Measurements from ENCODE around the gene TREX2. TPM values are rescaled to one million over a fixed set of nuclear protein-coding genes. Genes with fewer than 3 reads are reported as not detected.

Gene TREX2
- 0.90 and 2.3 TPM in 2 replicates for total RNA-seq (2014; rRNA removed)
- 0.12 TPM for polyA plus RNA-seq (2012)

- no peak for DNase-seq (ENCODE audit: low read depth)
Observed at GRCh38 chrX:153445856-153446635, at the start of gene TREX2. TSS of gene TREX2 (minus strand) at chrX:153446056. CDS start at chrX:153445430, 626 bp downstream.

GRCh38 chrX:153495362-153495751, 49.5 kb upstream of the TREX2 start:
- DNase-seq (ENCODE audit: low read depth) = no peak

DNA sequence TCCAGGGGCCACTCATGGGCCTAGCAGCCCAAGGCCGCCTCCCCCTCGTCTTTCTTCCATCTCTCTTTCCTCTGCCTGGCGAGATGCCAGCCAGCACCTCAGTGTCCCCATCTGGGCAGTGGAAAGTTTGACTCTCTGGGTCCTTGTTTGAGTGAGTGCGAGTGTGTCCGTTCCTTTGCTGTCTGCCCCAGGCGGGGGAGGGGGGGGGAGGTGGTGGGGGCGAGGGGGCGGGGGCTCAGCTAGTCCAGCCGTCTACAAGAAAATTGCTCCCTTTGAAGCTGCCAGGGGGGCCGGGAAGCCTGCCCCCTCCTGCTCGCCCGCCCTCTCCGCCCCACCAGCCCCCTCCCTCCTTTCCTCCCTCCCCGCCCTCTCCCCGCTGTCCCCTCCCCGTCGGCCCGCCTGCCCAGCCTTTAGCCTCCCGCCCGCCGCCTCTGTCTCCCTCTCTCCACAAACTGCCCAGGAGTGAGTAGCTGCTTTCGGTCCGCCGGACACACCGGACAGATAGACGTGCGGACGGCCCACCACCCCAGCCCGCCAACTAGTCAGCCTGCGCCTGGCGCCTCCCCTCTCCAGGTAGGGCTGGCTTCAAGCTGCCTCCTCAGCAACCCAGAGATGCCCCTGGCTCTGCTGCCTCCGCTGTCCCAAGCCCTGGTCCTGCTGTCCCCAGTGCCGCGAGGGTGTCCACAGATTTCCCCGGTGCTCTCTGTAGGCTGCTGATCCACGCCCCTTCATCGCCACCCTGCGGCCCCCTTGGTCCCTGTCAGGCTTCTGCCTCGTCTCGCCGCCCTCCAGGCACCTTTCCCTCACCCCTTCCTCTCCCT, 48.9 kb upstream of the TREX2 start, which contains the start of gene BGN:
BGN (plus strand) TSS at position 440 of the 821 bp plus-strand sequence. CDS start 9,652 bp downstream, outside the sequence.
- DNase-seq (ENCODE audit: low read depth) = no peak

DNA sequence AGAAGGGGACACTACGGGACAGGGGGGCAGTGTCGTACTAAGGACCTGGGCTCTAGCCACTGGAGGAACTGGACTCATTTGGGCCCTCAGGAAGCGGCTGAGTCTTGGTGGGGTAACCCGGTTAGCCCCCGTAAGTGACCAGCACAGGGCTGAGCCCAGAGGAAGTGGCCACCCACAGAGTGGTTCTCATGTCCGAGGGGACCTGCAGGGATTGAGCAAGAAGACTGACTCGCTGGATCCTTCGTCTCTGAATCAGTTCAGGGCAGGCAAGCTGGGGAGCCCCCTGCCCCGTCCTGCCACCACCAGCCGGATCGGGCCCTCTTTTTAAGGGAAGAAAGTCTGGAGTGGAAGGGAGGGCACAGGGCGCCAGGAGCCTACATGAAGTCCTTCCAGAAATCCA, 48.2 kb upstream of the TREX2 start:
- no peak for DNase-seq (ENCODE audit: low read depth)

GRCh38 chrX:153493085-153493484, 47.2 kb upstream of the TREX2 start:
- DNase-seq (ENCODE audit: low read depth) = no peak

DNA sequence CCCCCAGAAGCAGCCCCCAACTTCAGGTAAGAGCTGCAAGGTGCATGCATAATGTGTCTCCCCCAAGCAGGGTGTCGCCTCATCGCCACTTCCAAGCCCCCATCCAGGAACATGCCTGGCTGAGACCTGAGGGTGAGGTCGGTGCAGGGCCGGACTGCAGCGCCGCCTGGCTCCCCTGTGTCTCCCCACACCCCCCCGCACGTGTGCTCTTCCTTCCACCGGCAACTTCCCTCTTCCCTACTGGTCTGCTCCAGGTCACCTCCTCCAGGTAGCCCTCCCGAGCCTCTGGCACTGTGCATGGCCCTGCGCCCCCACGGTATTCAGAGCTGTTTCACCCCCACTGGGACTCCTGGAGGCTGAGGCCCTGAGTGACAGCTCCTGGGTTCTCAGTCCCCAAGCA, 46.7 kb upstream of the TREX2 start:
- no peak for DNase-seq (ENCODE audit: low read depth)

DNA sequence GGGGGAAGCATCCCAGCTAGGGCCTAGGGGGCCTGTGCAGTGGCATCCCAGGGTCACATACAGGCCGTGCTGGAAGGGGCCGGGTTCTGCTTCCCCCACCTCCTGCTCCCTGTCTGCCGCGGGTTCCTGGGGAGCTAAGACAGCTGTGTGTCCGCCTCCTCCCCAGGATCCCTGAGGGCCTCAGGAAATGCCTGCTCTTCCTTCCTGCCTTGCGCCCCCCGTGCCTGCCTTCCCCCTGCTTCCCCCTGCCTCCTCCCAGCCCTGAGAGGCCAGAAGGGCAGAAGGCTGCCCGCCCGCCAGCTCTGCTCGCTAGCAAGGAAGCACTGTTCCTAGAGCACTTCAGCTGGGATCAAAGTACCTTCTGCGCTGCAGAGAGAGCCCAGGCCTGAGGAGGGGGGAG, 46.1 kb upstream of the TREX2 start:
- DNase-seq (ENCODE audit: low read depth) = no peak

GRCh38 chrX:153491351-153491914, 45.6 kb upstream of the TREX2 start:
- no peak for DNase-seq (ENCODE audit: low read depth)

DNA sequence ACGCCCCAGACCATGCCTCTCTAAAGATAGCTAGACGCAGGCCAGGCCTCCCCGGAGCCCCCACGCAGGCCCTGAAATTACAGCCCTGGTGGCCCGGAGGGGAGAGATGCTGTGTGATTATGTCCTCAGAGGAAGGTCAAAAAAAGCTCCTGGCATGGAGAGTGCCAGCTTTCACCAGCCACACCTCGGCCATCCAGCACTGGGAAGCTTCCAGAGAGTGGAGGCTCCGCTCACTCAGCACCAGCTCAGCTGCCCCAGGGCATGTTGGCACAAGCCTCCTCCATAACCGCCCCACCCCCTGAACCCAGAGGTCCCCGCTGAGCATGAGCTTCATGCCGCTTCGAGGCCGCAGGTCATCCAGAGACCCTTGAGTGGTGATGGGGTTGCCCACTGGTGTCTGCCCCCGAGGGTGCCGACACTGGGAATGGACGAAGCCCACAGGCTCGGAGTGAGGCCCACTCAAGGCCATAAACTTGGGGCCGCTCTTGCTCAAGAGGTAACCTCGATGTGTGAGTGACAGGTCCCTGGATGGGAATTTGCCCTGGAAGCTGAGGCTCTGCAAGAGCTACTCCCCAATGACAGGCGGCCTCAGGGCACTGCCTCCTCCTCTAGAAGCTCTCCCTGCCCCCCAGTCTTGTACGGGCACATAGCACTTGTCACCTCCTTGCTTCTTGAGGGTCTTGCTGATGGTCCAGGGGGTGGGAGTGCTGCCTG, 44.5 kb upstream of the TREX2 start:
- no peak for DNase-seq (ENCODE audit: low read depth)

DNA sequence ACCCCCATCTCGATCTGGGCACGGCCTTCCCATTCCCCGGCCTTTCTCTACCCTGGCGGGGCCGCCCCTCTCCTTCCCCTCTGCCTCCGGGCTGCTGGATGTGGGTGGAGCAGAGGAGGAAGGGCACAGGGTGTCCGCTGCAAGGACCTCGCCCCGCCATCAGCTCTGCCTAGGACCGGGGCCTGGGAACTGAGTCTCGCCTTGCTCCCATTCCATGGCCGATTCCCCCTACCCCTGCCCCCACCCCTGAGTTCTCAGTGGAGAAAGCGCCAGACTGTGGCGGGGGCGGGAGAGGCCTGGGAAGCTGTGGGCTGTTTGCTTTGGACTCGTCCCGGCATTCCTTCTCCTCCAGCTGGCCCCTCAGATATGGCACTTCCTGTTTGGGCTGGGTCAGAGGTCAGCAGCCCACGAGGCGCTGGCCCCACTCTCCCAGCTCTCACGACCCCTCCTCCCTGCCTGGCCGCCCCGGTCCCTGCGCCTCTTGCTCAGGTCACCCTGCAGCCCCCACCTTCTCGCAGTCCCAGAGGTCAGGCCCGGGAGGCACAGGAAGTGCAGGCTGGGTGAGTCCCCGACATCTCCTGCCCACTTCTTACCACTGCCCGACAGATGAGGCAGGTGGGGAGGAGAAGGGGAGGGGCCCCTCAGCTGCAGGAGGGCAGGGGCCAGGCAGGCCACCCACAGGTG, 42.5 kb upstream of the TREX2 start:
- no peak for DNase-seq (ENCODE audit: low read depth)

- no peak for DNase-seq (ENCODE audit: low read depth)
Observed at GRCh38 chrX:153487590-153488071, 41.8 kb upstream of the TREX2 start.

DNA sequence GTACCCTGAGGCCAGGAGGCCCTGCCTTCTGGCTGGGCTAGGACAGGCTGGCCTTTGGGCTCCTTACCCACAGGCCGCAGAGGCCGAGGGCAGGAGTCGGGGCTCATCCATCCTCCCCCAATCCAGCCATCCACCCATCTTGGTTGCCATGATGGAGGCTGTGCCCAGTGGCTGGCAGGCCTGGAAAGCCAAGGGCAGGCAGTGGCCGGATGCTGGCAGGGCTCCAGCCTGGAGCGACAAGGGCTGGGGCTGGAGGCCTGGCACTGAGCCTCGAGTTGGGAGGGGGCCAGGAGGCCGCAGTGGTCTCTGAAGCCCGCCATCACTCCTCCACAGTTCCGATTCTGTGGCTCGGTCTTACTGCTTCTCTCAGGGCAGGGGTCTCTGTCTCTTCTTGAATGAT, 40.3 kb upstream of the TREX2 start:
- DNase-seq (ENCODE audit: low read depth) = no peak

- no peak for DNase-seq (ENCODE audit: low read depth)
Observed at GRCh38 chrX:153485396-153486080, 39.7 kb upstream of the TREX2 start.

DNA sequence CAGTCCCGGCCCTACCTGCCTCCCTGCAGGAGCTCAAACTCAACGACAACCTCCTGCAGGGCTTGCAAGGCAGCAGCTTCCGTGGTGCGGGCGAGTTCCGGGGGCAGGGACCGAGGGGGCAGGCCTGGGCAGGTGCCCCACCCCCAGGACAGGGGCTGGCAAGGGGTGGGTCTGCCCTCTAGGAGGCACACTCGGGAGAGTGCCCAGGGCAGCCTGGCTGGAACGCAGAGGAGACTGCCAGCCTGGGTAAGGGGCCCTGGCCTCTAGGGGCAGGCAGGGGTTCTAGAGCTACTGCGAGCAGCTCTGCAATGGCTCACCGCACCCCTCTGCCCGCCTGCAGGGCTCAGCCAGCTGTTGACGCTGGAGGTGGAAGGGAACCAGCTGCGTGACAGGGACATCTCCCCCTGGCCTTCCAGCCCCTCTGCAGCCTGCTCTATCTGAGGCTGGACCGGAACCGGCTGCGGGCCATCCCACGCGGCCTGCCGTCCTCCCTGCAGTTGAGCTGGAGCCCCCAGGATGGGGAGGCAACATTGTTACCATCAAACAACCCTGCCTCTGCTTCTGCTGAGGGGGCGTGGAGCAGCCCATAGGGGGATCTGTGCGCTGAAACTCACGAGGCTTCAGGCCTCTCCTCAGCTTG, 36.6 kb upstream of the TREX2 start:
- no peak for DNase-seq (ENCODE audit: low read depth)

DNA sequence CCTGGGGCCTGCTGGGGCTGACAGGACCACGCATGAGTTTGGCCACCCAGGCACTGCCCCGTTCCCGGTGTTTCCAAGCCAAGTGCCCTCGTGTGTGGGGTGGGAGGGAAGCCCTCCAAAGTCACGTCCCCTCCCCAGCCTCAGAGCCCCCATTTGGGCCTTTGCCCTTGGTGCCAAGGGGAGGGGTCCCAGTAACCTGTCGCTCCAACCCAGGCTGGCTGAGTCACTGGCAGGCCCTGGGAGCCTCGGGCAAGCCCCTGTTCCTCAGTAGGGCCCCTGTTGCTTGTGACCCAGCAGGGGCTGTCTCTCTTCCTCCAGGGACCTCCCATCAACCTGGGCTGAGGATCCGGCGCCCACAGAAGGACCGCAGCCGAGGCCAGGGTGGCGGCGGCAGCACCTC, 35.2 kb upstream of the TREX2 start:
- no peak for DNase-seq (ENCODE audit: low read depth)

DNA sequence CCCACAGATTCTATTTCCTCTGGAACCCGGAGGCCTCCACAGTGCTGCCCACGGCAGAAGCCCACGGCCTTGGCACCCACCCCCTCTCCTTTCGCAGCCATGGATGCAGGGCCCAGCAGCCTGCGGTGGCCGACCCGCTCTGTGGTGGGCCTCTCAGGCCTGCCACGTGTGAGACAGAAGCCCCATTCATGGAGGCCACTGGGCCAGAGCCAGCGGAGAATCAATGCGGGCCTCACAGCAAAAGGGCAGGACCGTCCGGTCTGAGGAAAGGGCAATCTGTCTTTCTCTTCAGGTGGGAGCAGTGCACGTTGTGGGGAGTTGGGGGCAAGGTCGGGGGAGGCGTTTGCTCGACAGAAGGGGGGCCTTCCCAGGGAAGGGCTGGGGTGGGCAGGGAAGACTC, 32.9 kb upstream of the TREX2 start:
- DNase-seq (ENCODE audit: low read depth) = no peak

GRCh38 chrX:153477901-153478300, 32.0 kb upstream of the TREX2 start:
- no peak for DNase-seq (ENCODE audit: low read depth)

- no peak for DNase-seq (ENCODE audit: low read depth)
Observed at GRCh38 chrX:153477364-153477857, 31.6 kb upstream of the TREX2 start.

DNA sequence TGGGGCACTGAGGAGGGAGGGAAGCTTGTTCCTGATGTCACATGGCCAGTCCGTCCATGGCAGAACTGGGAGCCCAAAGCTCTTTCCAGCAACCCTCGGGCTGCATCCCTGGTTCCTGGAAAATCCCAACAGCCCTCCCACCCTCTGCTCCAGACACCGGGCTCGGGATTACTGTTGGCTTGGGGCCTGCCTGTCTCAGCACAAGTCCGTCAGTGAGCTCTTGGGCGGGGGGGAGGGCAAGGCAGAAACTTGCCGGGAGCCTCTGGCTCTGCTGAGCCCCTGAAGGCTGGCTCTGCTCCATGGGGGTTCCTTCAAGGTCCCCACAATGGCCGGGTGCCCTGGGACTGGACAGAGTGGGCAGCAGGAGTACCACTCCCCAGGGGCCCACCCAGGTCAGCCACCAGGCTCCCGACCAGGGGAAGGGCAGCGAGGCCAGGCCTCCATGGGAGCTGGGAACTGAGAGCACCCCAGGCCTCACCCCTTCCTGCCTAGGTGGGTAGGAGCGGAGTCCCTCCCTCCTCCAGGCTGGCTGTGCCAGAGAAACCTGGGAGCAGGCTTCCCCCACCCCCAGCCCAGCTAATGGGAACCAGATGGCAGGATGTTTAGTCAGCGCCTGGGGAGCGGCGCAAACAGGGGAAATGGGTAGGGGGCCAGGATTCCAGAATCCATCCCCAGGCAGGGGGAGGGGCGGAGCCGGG, 31.0 kb upstream of the TREX2 start:
- DNase-seq (ENCODE audit: low read depth) = no peak
